Right lobe of liver (tissue), 4 donors: ENCODE results near the gene GZMH.

ENCODE experiments used
- CTCF ChIP-seq, 4 donors: fragments of 200-600 bp in 3 of 4; fragments of 450-650 bp in 1 of 4; IDR thresholded peaks; one replicate each; pipeline versions ENCODE4 v1.5.1 to v1.8.0; 2016 to 2022; ENCODE audit warnings: antibody characterized with exemption in 4 of 4, mild to moderate bottlenecking in 2 of 4
- POLR2A ChIP-seq: fragments of 450-650 bp; IDR thresholded peaks from one replicate; pipeline ENCODE4 v1.6.1; 2017; ENCODE audit warnings: antibody characterized with exemption, mild to moderate bottlenecking
- donor health status: DM: no; HTN: no; CAD: no.
- donor health status: DM: no; HTN: no; CAD: no.
- donor health status: DM: no; HTN: yes; CAD: no.

GRCh38 chr14:24566318-24566717 lies 43.2 kb downstream of the GZMH start:
- TF ChIP-seq POLR2A = no peak
- TF ChIP-seq CTCF (IDR thresholded peaks at IDR 0.05) = no peak
